Activated B cell treated with CpG ODN at 0.5 μM for 24 hours (primary cell): ENCODE measurements around the gene PRH2. TPM values are rescaled to one million over a fixed set of nuclear protein-coding genes. Genes with fewer than 3 reads are reported as not detected.

Experiments used
- ATAC-seq: fragments of 200-7000 bp; cut with Tn5 transposase; one replicate; pipeline ENCODE4 v1.10.0; 2021; ENCODE audit warnings: low read depth, mild to moderate bottlenecking, moderate library complexity
- CTCF ChIA-PET: fragments of 350-600 bp; sonication (Branson Sonifier 250); formaldehyde crosslinking; loops from one replicate; lab custom pipeline; 2021; ENCODE audit warnings: antibody characterized with exemption; lab: Charles Lee
- POLR2A ChIA-PET: fragments of 350-600 bp; sonication (Branson Sonifier 250); formaldehyde crosslinking; loops from one replicate; lab custom pipeline; 2021; ENCODE audit warnings: antibody characterized with exemption; lab: Charles Lee
- DNase-seq: peaks from one replicate; pipeline ENCODE4 v3.0.0; 2022
- H3K27ac Mint-ChIP-seq: one replicate; pipeline ENCODE4 v1.8.0; 2020; ENCODE audit warnings: mixed read lengths
- H3K27me3 Mint-ChIP-seq: one replicate; pipeline ENCODE4 v1.8.0; 2021; ENCODE audit warnings: mixed read lengths
- H3K36me3 Mint-ChIP-seq: one replicate; pipeline ENCODE4 v1.8.0; 2021; ENCODE audit warnings: low read depth, mixed read lengths
- H3K4me1 Mint-ChIP-seq: one replicate; pipeline ENCODE4 v1.8.0; 2021; ENCODE audit warnings: mixed read lengths
- H3K4me3 Mint-ChIP-seq: one replicate; pipeline ENCODE4 v1.8.0; 2020; ENCODE audit warnings: mild to moderate bottlenecking, mixed read lengths
- H3K9me3 Mint-ChIP-seq: one replicate; pipeline ENCODE4 v1.8.0; 2020; ENCODE audit warnings: mixed read lengths
- CTCF ChIP-seq: fragments of 200-600 bp; IDR thresholded peaks from one replicate; pipeline ENCODE4 v1.8.0; 2022; ENCODE audit warnings: antibody characterized with exemption, mild to moderate bottlenecking
- intact Hi-C: fragments of 100-400 bp; cut with micrococcal nuclease; formaldehyde crosslinking; loops from one replicate; pipeline ENCODE4 v1.15.1; 2024
- total RNA-seq: library from RNA; stranded (reverse); gene quantifications from 2 replicates; pipeline ENCODE4 v1.2.3, GENCODE V29; 2022

PRH2 gene
- total RNA-seq, 1 donor from 2014 or later = not detected

- no peak for DNase-seq
- Mint-ChIP-seq H3K4me3 (no peak overlapping the region), H3K27ac (no peak overlapping the region), H3K36me3 (peaks cover 6% of the 10 kb centered on the region), H3K4me1 (no peaks in the 10 kb centered on the region), H3K27me3 (no peaks in the 10 kb centered on the region), H3K9me3 (peaks cover 3% of the 10 kb centered on the region)
- ChIA-PET CTCF (no interaction called here), POLR2A (no interaction called here)
- intact Hi-C loops = no loop called here
- no peak for TF ChIP-seq CTCF
- no peak for ATAC-seq
These were observed 18.7 kb upstream of the PRH2 start for GRCh38 chr12:10910380-10910779.

- POLR2A ChIA-PET = no interaction called here
- ATAC-seq = no peak
- TF ChIP-seq CTCF = no peak
- DNase-seq = no peak
- H3K27ac Mint-ChIP-seq = no peak overlapping the region
- H3K4me1 Mint-ChIP-seq = no peaks in the 10 kb centered on the region
- H3K36me3 Mint-ChIP-seq = no peaks in the 10 kb centered on the region
- intact Hi-C loops = no loop called here
- CTCF ChIA-PET = no interaction called here
- H3K4me3 Mint-ChIP-seq = no peak overlapping the region
- no peaks in the 10 kb centered on the region for H3K27me3 Mint-ChIP-seq
- no peaks in the 10 kb centered on the region for H3K9me3 Mint-ChIP-seq
These were observed 9.2 kb upstream of the PRH2 start for GRCh38 chr12:10919809-10920208.

GRCh38 chr12:10926269-10926668 is 2.8 kb upstream of the PRH2 start:
- Mint-ChIP-seq H3K27ac (no peak overlapping the region), H3K4me1 (no peaks in the 10 kb centered on the region), H3K36me3 (no peaks in the 10 kb centered on the region), H3K4me3 (no peak overlapping the region), H3K9me3 (no peaks in the 10 kb centered on the region), H3K27me3 (no peaks in the 10 kb centered on the region)
- ATAC-seq = no peak
- POLR2A ChIA-PET = no interaction called here
- DNase-seq = no peak
- no peak for TF ChIP-seq CTCF
- intact Hi-C loops = no loop called here
- CTCF ChIA-PET = no interaction called here

- CTCF ChIA-PET = no interaction called here
- H3K9me3 Mint-ChIP-seq = no peaks in the 10 kb centered on the region
- TF ChIP-seq CTCF = no peak
- no peak overlapping the region for H3K4me3 Mint-ChIP-seq
- peaks cover 2% of the 10 kb centered on the region for H3K4me1 Mint-ChIP-seq
- H3K36me3 Mint-ChIP-seq = peaks cover 5% of the 10 kb centered on the region
- no peak for ATAC-seq
- no peak overlapping the region for H3K27ac Mint-ChIP-seq
- POLR2A ChIA-PET = no interaction called here
- intact Hi-C loops = no loop called here
- DNase-seq = no peak
- H3K27me3 Mint-ChIP-seq = no peaks in the 10 kb centered on the region
These were observed 7.5 kb downstream of the PRH2 start for GRCh38 chr12:10936506-10936905.

GRCh38 chr12:10939163-10939562 is 10.1 kb downstream of the PRH2 start, which contains the start of gene TAS2R14:
Gene TAS2R14, minus strand, starts transcription at chr12:10939263. Its CDS starts 56 bp downstream, at chr12:10939207.
- no peak for DNase-seq
- POLR2A ChIA-PET = no interaction called here
- TF ChIP-seq CTCF = no peak
- no peak for ATAC-seq
- no peaks in the 10 kb centered on the region for H3K27me3 Mint-ChIP-seq
- intact Hi-C loops = no loop called here
- H3K27ac Mint-ChIP-seq = no peak within 1 kb of the TSS
- H3K9me3 Mint-ChIP-seq = no peaks in the 10 kb centered on the region
- H3K4me1 Mint-ChIP-seq = peaks cover 2% of the 10 kb centered on the region
- peaks cover 5% of the 10 kb centered on the region for H3K36me3 Mint-ChIP-seq
- H3K4me3 Mint-ChIP-seq = no peak within 1 kb of the TSS
- CTCF ChIA-PET = no interaction called here
